Measurements from ENCODE around the gene GRIK1. TPM values are rescaled to one million over a fixed set of nuclear protein-coding genes. Genes with fewer than 3 reads are reported as not detected.

Gene GRIK1
- polyA plus RNA-seq, 1 donor (not counting 4 experiments of a cell fraction or from before 2014, with no cell fraction given) = not detected

DNA sequence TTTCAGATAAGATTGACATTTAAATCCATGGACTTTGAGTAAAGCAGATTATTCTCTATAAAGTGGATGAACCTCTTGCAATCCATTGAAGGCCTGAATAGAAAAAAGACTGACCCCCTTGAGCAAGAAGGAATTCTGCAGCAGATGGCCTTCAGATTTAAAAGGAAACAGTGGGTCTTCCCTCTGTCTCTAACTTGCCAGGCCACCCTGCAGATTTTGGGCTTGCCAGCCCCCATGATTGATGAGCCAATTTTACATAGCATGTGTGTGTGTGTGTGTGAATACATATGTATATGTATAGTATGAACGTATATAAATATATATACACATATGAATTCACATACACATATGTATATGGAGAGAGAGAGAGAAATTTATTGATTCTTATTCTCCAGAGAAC lies 113.4 kb downstream of the GRIK1 start:
- no peak for TF ChIP-seq EZH2 (IDR thresholded peaks at IDR 0.05; ENCODE audit: low read length)
- TF ChIP-seq, protein P1, sequence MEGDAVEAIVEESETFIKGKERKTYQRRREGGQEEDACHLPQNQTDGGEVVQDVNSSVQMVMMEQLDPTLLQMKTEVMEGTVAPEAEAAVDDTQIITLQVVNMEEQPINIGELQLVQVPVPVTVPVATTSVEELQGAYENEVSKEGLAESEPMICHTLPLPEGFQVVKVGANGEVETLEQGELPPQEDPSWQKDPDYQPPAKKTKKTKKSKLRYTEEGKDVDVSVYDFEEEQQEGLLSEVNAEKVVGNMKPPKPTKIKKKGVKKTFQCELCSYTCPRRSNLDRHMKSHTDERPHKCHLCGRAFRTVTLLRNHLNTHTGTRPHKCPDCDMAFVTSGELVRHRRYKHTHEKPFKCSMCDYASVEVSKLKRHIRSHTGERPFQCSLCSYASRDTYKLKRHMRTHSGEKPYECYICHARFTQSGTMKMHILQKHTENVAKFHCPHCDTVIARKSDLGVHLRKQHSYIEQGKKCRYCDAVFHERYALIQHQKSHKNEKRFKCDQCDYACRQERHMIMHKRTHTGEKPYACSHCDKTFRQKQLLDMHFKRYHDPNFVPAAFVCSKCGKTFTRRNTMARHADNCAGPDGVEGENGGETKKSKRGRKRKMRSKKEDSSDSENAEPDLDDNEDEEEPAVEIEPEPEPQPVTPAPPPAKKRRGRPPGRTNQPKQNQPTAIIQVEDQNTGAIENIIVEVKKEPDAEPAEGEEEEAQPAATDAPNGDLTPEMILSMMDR (optimal IDR thresholded peaks at IDR 0.05 in 1 of 3, IDR thresholded peaks at IDR 0.05 in 1 of 3, conservative IDR thresholded peaks at IDR 0.05 in 1 of 3; ENCODE audit: extremely low read depth in 1 of 3, insufficient read depth in 2 of 3, low read length in 3 of 3) = no peak
- H3K4me1 ChIP-seq (ENCODE audit: control insufficient read depth, extremely low read depth, insufficient read depth, low read length) = peaks cover 8% of the 10 kb centered on the region
- no peak overlapping the region for H3K4me3 ChIP-seq (ENCODE audit: control insufficient read depth in 2 of 3, extremely low read depth in 1 of 3, insufficient read depth in 2 of 3, low read depth in 1 of 3, low read length in 3 of 3)
- dilution Hi-C loops (cut with MboI; ENCODE audit: extremely low pct_ligation_motif_present, low sequenced_read_pairs) = no loop called here
- H3K79me2 ChIP-seq (ENCODE audit: control insufficient read depth, insufficient read depth, low read length) = no peaks in the 10 kb centered on the region
- DNase-seq (ENCODE audit: low read depth, low spot score) (no peak), FAIRE-seq (no peak)
- no peaks in the 10 kb centered on the region for H3K9me1 ChIP-seq (ENCODE audit: control insufficient read depth, extremely low read depth, insufficient read depth, low read length)
- no peak overlapping the region for H3K27ac ChIP-seq (ENCODE audit: control insufficient read depth, insufficient read depth, low read length)
- no peaks in the 10 kb centered on the region for H3K9me3 ChIP-seq (ENCODE audit: control insufficient read depth, low read depth, low read length)
- no peak overlapping the region for H3K9ac ChIP-seq (ENCODE audit: control insufficient read depth, extremely low read depth, insufficient read depth, low read length)
- no peaks in the 10 kb centered on the region for H3K36me3 ChIP-seq (ENCODE audit: control insufficient read depth in 2 of 2, extremely low read depth in 1 of 2, insufficient read depth in 2 of 2, low read length in 2 of 2)
- H3K27me3 ChIP-seq (ENCODE audit: control insufficient read depth, extremely low read depth, insufficient read depth, low read length) = no peaks in the 10 kb centered on the region
- H2AFZ ChIP-seq (ENCODE audit: control insufficient read depth, low read length) = no peak overlapping the region
- H4K20me1 ChIP-seq (ENCODE audit: control insufficient read depth, extremely low read depth, insufficient read depth, low read length) = no peaks in the 10 kb centered on the region
- no peak overlapping the region for H3K4me2 ChIP-seq (ENCODE audit: control insufficient read depth, extremely low read depth, insufficient read depth, low read depth, low read length)

DNA sequence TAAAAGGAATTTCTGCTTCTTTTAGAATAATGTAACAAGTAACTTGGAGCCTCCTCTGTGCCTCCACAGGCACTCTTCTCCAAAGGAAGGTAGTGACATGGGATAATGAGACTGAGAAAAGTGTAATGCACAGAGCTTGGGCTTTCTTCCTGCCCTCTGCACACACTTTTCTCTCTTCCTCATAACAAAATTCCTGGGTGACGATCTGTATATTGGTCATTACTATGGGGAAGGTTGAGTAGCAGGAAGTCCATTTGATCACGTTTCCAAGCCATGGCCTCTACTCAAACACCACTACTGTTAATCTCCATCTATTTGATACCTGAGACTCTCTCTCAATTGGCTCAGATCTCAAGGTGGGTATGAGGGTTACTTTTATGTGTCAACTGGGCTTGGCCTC lies 113.9 kb downstream of the GRIK1 start:
- DNase-seq (ENCODE audit: low read depth, low spot score) (no peak), FAIRE-seq (no peak)
- Histone ChIP-seq H3K9me3 (ENCODE audit: control insufficient read depth, low read depth, low read length) (no peaks in the 10 kb centered on the region), H3K9me1 (ENCODE audit: control insufficient read depth, extremely low read depth, insufficient read depth, low read length) (no peaks in the 10 kb centered on the region), H3K4me2 (ENCODE audit: control insufficient read depth, extremely low read depth, insufficient read depth, low read depth, low read length) (peak overlapping the region; percentile 24), H3K4me3 (ENCODE audit: control insufficient read depth in 2 of 3, extremely low read depth in 1 of 3, insufficient read depth in 2 of 3, low read depth in 1 of 3, low read length in 3 of 3) (no peak overlapping the region), H3K79me2 (ENCODE audit: control insufficient read depth, insufficient read depth, low read length) (no peaks in the 10 kb centered on the region), H4K20me1 (ENCODE audit: control insufficient read depth, extremely low read depth, insufficient read depth, low read length) (no peaks in the 10 kb centered on the region), H3K4me1 (ENCODE audit: control insufficient read depth, extremely low read depth, insufficient read depth, low read length) (peaks cover 8% of the 10 kb centered on the region), H3K27me3 (ENCODE audit: control insufficient read depth, extremely low read depth, insufficient read depth, low read length) (no peaks in the 10 kb centered on the region), H3K27ac (ENCODE audit: control insufficient read depth, insufficient read depth, low read length) (no peak overlapping the region), H3K36me3 (ENCODE audit: control insufficient read depth in 2 of 2, extremely low read depth in 1 of 2, insufficient read depth in 2 of 2, low read length in 2 of 2) (no peaks in the 10 kb centered on the region), H2AFZ (ENCODE audit: control insufficient read depth, low read length) (peak overlapping the region; percentile 14), H3K9ac (ENCODE audit: control insufficient read depth, extremely low read depth, insufficient read depth, low read length) (no peak overlapping the region)
- dilution Hi-C loops (cut with MboI; ENCODE audit: extremely low pct_ligation_motif_present, low sequenced_read_pairs) = no loop called here
- no peak for TF ChIP-seq EZH2 (IDR thresholded peaks at IDR 0.05; ENCODE audit: low read length)
- TF ChIP-seq, protein P1 (optimal IDR thresholded peaks at IDR 0.05 in 1 of 3, IDR thresholded peaks at IDR 0.05 in 1 of 3, conservative IDR thresholded peaks at IDR 0.05 in 1 of 3; ENCODE audit: extremely low read depth in 1 of 3, insufficient read depth in 2 of 3, low read length in 3 of 3) = no peak

Data from keratinocyte (primary cell).